HG03280 (cell line): Measurements from ENCODE around the gene ADAMTS12.

Source experiments
- ATAC-seq: cut with Tn5 transposase; IDR thresholded peaks from one replicate; pipeline ENCODE4 v1.9.1; 2021; ENCODE audit warnings: mild to moderate bottlenecking, moderate library complexity; ENCODE audit not compliant: unreplicated experiment

ADAMTS12 gene

GRCh38 chr5:33852319-33852718 lies 39.5 kb downstream of the ADAMTS12 start:
- no peak for ATAC-seq

DNA sequence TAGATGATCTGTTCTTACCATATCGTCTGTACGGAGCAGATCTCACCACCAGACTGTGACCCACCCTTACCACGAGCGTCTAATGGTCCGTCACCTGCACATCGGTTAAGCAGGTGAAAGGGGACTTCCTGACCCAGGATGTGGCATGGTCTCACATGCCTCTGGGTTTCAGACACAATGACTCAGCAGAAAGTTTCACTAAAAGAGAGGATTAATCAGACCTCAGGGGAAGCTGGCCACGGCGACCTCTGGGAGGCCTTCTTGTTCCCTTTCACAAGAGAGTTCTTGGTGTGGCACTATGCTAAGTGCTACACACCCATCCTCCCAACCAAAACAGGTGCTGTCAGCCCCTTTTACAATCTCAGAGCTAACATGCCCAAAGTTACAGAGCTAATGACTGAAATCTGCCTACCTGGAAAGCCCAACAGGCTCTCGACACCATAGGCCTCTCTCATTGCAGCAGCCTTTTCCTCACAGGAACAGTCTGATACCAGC lies 41.6 kb downstream of the ADAMTS12 start:
- ATAC-seq = peak; percentile 93

GRCh38 chr5:33848554-33848953 lies 43.2 kb downstream of the ADAMTS12 start:
- peak; percentile 37 for ATAC-seq

DNA sequence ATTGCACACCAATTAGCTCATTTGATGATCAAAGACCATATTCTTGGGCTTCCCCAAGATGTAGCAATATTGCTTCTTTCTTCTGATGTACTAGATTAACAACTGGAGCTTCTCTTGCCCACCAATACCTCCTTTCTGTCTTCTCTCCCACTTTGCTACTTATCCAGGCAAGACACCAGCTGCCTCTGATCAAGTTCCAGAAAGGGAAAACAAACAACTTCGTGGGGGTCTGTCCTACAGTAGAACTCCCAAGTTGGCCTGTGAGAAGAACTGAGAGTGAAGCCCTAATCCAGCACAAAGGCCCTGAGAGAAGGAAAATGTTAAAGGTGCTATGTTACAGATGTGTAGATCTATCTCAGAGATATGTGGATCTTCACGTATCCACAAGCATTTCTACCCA lies 44.9 kb downstream of the ADAMTS12 start:
- ATAC-seq = no peak

DNA sequence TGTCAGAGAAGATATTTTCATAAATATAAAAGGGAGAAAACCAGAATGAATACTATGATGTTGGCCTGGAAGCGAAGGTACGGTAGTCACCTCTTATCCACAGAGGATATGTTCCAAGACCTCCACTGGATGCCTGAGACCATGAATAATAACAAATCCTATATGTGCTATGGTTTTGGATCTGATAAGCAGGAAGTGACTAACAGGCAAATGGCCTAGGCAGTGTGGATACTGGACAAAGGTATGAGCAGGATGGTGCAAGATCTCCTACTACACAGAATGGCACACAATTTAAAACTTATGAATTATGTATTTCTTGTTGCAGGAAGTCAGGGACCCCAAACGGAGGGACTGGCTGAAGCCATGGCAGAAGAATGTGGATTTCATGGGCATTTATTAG lies 48.2 kb downstream of the ADAMTS12 start:
- no peak for ATAC-seq

DNA sequence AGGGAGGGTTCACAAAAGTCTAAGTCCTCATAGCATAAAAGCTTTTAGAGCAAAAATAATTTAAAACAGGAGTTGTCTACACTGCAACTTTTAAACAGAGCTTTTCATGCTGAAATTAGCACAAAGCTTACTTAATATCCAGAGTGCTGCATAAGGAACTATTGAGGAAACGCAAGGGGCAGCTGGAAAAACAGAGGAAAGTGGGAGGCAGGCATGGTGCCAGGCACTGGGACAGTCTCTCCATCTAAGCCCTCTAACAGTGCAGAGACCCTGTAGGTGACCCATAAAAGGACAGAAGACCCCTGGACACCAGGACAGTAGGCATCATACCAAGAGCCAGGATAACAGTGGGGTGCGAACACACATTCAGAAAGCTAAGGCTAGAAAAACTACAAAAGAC lies 49.3 kb downstream of the ADAMTS12 start:
- ATAC-seq = no peak

- no peak for ATAC-seq
Observed at GRCh38 chr5:33841891-33842290, 49.9 kb downstream of the ADAMTS12 start.

GRCh38 chr5:33840927-33841547 lies 50.8 kb downstream of the ADAMTS12 start:
- no peak for ATAC-seq

DNA sequence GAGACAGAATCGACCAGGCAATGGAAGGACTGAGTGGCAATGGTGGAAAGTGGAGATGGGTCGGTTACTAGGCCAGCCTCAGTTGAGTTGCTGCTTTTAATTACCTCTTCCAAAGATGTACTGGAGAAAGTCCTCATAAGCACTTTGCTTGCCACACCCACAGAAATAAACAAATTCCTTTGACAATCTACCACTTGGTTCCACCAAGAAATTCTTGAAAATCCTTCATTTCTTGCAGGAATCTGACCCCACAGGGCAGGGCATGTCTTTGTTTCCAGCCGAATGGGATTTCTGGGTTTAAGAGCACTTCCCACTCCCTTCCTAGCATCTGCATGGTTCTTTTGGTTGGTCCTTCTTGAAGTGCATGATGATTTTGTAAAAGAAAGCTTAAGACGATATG lies 54.5 kb downstream of the ADAMTS12 start:
- no peak for ATAC-seq

GRCh38 chr5:33834334-33834733 lies 57.5 kb downstream of the ADAMTS12 start:
- no peak for ATAC-seq

- ATAC-seq = no peak
Observed at GRCh38 chr5:33833237-33833575, 58.6 kb downstream of the ADAMTS12 start.

GRCh38 chr5:33832404-33833236 lies 59.2 kb downstream of the ADAMTS12 start:
- no peak for ATAC-seq

GRCh38 chr5:33831041-33831440 lies 60.7 kb downstream of the ADAMTS12 start:
- ATAC-seq = no peak

GRCh38 chr5:33829430-33829829 lies 62.4 kb downstream of the ADAMTS12 start:
- no peak for ATAC-seq

- ATAC-seq = no peak
Observed at GRCh38 chr5:33828626-33829308, 63.0 kb downstream of the ADAMTS12 start.

DNA sequence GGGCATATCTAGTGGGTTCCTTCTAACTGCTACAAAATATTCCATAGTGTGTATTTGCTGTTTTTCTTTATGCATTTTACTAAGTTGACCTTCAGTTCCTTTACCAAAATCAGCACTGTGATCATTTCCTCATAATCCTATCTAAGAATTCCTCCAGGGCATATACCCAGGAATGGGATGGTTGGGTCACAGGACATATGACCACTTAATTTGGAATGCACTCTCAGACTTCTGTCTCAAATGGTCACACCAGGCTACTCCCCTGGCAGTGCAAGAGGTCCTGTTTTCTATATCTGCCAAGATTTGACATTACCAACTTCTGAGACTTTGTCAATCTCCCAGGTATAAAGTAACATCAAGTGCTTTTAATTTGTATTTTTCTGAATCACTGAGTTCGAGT lies 63.9 kb downstream of the ADAMTS12 start:
- no peak for ATAC-seq

DNA sequence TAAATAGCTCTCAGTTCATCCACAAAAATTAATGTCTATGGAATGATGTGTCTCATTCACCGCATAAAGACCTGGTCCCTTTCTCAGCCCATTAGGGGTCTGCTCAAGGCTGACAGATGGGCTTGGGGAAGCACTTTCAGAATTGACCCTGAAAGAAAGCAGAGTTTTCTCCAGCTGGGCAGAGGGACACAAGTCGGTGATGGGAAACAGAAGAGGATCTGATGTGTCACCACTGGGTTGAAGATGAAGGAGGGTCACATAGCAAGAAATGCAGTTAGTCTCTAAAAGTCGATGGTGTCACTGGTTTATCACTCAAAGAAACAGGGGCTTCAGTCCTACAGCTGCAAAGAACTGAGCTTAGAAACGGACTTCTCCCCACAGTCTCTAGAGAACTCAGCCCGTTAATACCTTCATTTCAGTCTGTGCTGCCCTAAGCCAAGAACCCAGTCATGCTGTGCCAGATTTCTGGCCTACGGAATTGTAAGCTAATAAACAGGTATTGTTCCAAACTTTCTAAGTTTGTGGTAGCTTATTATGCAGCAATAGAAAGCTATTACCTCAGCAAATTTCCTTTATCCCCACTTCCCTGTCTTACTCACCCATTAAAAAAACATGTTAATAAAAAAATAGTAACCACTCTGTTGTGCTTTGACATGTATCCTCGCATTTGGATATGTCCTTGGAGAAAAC lies 64.6 kb downstream of the ADAMTS12 start:
- no peak for ATAC-seq

GRCh38 chr5:33824516-33825195 lies 67.1 kb downstream of the ADAMTS12 start:
- no peak for ATAC-seq

- ATAC-seq = no peak
Observed at GRCh38 chr5:33817301-33817700, 74.5 kb downstream of the ADAMTS12 start.

DNA sequence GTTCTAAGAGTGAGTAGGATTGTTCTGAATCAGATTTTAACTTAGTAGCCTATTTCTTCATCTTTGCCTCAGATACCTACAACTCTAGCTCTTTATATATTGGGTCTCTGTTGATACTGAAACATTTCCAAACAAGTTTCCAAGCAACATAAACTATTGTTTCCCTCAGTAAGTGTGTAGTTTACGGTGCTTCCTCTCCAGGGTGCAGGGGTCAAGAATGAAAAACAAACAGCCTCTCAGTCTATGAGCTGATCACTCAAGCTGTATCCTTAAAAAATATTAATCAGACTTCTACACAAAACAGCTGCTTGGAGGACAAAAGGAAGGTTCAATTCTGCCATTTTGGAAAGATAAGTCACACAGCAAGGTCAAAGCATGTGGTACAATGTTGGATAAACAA lies 75.0 kb downstream of the ADAMTS12 start:
- ATAC-seq = no peak

- no peak for ATAC-seq
Observed at GRCh38 chr5:33812746-33813145, 79.0 kb downstream of the ADAMTS12 start.
